Keratinocyte (primary cell): Measurements from ENCODE around the gene WASF1. TPM values are rescaled to one million over a fixed set of nuclear protein-coding genes. Genes with fewer than 3 reads are reported as not detected.

Experiments used
- DNase-seq: peaks from one replicate; pipeline ENCODE4 v3.0.0-alpha.2; 2011; ENCODE audit warnings: low read depth, missing footprints, low spot score
- FAIRE-seq: peaks from 2 replicates; lab custom pipeline; 2011; peaks lifted over from hg19 to GRCh38; lab: Jason Lieb, UNC
- H2AFZ ChIP-seq: 2 replicates; pipeline ENCODE4 v1.6.0; 2012; ENCODE audit warnings: low read length, control low read depth, inconsistent platforms; ENCODE audit not compliant: control insufficient read depth
- H3K27ac ChIP-seq: 2 replicates; pipeline ENCODE4 v1.5.1; 2011; ENCODE audit warnings: low read length; ENCODE audit not compliant: control insufficient read depth, insufficient read depth
- H3K27me3 ChIP-seq: 3 replicates; pipeline ENCODE4 v1.6.0; 2011; ENCODE audit warnings: low read length; ENCODE audit not compliant: control insufficient read depth, insufficient read depth; ENCODE audit errors: extremely low read depth
- H3K36me3 ChIP-seq, 2 experiments: 2 replicates in 1 of 2; 3 replicates in 1 of 2; pipeline ENCODE4 v1.5.1; 2011; ENCODE audit warnings: low read length in 2 of 2, mild to moderate bottlenecking in 1 of 2; ENCODE audit not compliant: control insufficient read depth in 2 of 2, insufficient read depth in 2 of 2; ENCODE audit errors: extremely low read depth in 1 of 2
- H3K4me1 ChIP-seq: 3 replicates; pipeline ENCODE4 v1.5.1; 2011; ENCODE audit warnings: low read length; ENCODE audit not compliant: control insufficient read depth, insufficient read depth; ENCODE audit errors: extremely low read depth
- H3K4me2 ChIP-seq: 3 replicates; pipeline ENCODE4 v1.6.0; 2011; ENCODE audit warnings: low read depth, low read length; ENCODE audit not compliant: control insufficient read depth, insufficient read depth; ENCODE audit errors: extremely low read depth
- H3K4me3 ChIP-seq, 3 experiments: fragments of 200-600 bp in 1 of 3; sonication (generic) in 1 of 3; 2 replicates in 2 of 3; 3 replicates in 1 of 3; pipeline ENCODE4 v1.5.1; 2011 to 2016; ENCODE audit warnings: low read length in 3 of 3, mild to moderate bottlenecking in 3 of 3, control low read depth in 2 of 3, inconsistent platforms in 1 of 3, low read depth in 1 of 3, mixed read lengths in 1 of 3, mixed run types in 1 of 3, moderate library complexity in 1 of 3; ENCODE audit not compliant: control insufficient read depth in 2 of 3, insufficient read depth in 2 of 3; ENCODE audit errors: extremely low read depth in 1 of 3
- H3K79me2 ChIP-seq: 2 replicates; pipeline ENCODE4 v1.6.0; 2012; ENCODE audit warnings: low read length; ENCODE audit not compliant: control insufficient read depth, insufficient read depth
- H3K9ac ChIP-seq: 3 replicates; pipeline ENCODE4 v1.6.0; 2011; ENCODE audit warnings: low read length; ENCODE audit not compliant: control insufficient read depth, insufficient read depth; ENCODE audit errors: extremely low read depth
- H3K9me1 ChIP-seq: 3 replicates; pipeline ENCODE4 v1.6.0; 2011; ENCODE audit warnings: low read length; ENCODE audit not compliant: control insufficient read depth, insufficient read depth; ENCODE audit errors: extremely low read depth
- H3K9me3 ChIP-seq: 2 replicates; pipeline ENCODE4 v1.5.1; 2012; ENCODE audit warnings: low read depth, low read length; ENCODE audit not compliant: control insufficient read depth
- H4K20me1 ChIP-seq: 3 replicates; pipeline ENCODE4 v1.6.0; 2011; ENCODE audit warnings: low read length; ENCODE audit not compliant: control insufficient read depth, insufficient read depth; ENCODE audit errors: extremely low read depth
- EZH2 ChIP-seq: IDR thresholded peaks from one replicate; pipeline ENCODE4 v1.6.1; 2012; ENCODE audit warnings: inconsistent platforms, mild to moderate bottlenecking, low read length, moderate library complexity
- dilution Hi-C: fragments of 300-500 bp; cut with MboI; formaldehyde crosslinking; loops from one replicate; pipeline ENCODE4 v1.7.0; 2020; ENCODE audit warnings: low sequenced_read_pairs; ENCODE audit not compliant: extremely low pct_ligation_motif_present
- polyA plus RNA-seq, 5 experiments: library from polyadenylated mRNA; depleted of rRNA in 3 of 5; stranded (reverse) in 3 of 5; stranded (forward) in 1 of 5; unstranded in 1 of 5; fragments of >200 nt; gene quantifications; 1 replicate in 1 of 5; 2 replicates in 3 of 5; 3 replicates in 1 of 5; pipeline versions ENCODE4 v1.2.1 to v1.2.3, GENCODE V29; 2011 to 2012; ENCODE audit warnings: missing spikeins in 2 of 5, low read depth in 1 of 5, low replicate concordance in 1 of 5
- TF ChIP-seq, protein P1 (sequence below), 3 experiments: IDR thresholded peaks in 1 of 3; conservative IDR thresholded peaks in 1 of 3; optimal IDR thresholded peaks in 1 of 3; 2 replicates in 2 of 3; 3 replicates in 1 of 3; pipeline versions ENCODE3 to v1.5.1; 2011; ENCODE audit warnings: low read length in 3 of 3, mild to moderate bottlenecking in 3 of 3, moderate library complexity in 2 of 3, control low read depth in 1 of 3, inconsistent platforms in 1 of 3; ENCODE audit not compliant: insufficient read depth in 2 of 3; ENCODE audit errors: extremely low read depth in 1 of 3

Gene WASF1
- polyA plus RNA-seq, 1 donor (not counting 4 experiments of a cell fraction or from before 2014, with no cell fraction given), result 20.9 TPM

DNA sequence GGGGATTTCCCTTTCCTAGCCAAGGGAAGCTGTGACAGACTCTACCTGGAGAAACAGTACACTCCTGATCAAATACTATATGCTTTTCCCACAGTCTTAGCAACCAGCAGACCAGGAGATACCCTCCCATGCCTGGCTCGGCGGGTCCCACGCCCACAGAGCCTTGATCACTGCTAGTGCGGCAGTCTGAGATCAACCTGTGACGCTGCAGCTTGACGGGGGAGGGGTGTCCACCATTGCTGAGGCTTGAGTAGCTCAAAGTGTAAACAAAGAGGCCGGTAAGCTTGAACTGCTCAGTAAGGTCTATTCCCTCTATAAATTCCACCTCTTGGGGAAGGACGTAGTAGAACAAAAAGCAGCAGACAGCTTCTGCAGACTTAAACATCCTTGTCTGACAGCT is 63.2 kb downstream of the WASF1 start:
- no peaks in the 10 kb centered on the region for H3K4me1 ChIP-seq
- TF ChIP-seq, protein P1, sequence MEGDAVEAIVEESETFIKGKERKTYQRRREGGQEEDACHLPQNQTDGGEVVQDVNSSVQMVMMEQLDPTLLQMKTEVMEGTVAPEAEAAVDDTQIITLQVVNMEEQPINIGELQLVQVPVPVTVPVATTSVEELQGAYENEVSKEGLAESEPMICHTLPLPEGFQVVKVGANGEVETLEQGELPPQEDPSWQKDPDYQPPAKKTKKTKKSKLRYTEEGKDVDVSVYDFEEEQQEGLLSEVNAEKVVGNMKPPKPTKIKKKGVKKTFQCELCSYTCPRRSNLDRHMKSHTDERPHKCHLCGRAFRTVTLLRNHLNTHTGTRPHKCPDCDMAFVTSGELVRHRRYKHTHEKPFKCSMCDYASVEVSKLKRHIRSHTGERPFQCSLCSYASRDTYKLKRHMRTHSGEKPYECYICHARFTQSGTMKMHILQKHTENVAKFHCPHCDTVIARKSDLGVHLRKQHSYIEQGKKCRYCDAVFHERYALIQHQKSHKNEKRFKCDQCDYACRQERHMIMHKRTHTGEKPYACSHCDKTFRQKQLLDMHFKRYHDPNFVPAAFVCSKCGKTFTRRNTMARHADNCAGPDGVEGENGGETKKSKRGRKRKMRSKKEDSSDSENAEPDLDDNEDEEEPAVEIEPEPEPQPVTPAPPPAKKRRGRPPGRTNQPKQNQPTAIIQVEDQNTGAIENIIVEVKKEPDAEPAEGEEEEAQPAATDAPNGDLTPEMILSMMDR (optimal IDR thresholded peaks at IDR 0.05 in 1 of 3, IDR thresholded peaks at IDR 0.05 in 1 of 3, conservative IDR thresholded peaks at IDR 0.05 in 1 of 3; ENCODE audit: extremely low read depth in 1 of 3, insufficient read depth in 2 of 3, low read length in 3 of 3), result no peak
- no peak for TF ChIP-seq EZH2
- H3K27ac ChIP-seq, result no peak overlapping the region
- no peaks in the 10 kb centered on the region for H3K9me1 ChIP-seq
- no peak overlapping the region for H2AFZ ChIP-seq
- FAIRE-seq, result no peak
- dilution Hi-C loops, result no loop called here
- no peaks in the 10 kb centered on the region for H3K27me3 ChIP-seq
- no peaks in the 10 kb centered on the region for H3K9me3 ChIP-seq
- no peak overlapping the region for H3K9ac ChIP-seq
- H3K79me2 ChIP-seq, result no peaks in the 10 kb centered on the region
- no peaks in the 10 kb centered on the region for H4K20me1 ChIP-seq
- no peak overlapping the region for H3K4me3 ChIP-seq
- peaks cover 0 to 2% of the 10 kb centered on the region in 2 experiments for H3K36me3 ChIP-seq
- DNase-seq, result no peak
- no peak overlapping the region for H3K4me2 ChIP-seq

DNA sequence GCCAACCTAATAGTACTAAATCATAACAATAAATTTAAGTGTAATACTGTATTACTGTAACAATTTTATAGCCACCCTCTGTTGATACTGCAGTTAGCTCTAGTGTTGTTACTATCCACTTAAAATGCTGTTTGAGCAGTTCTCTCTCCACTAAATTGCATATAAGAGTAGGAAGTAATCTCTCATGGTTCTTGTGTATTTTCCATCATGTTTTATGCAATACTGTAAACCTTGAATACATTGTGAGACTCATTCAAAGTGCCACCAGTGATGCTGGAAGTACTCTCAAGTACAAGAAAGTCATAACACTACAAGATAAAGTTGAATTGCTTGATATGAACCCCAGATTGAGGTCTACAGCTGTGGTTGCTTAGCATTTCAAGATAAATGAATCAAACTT is 65.5 kb downstream of the WASF1 start:
- Histone ChIP-seq H2AFZ (no peak overlapping the region), H3K9ac (no peak overlapping the region), H3K36me3 (peaks cover 0 to 2% of the 10 kb centered on the region in 2 experiments), H4K20me1 (no peaks in the 10 kb centered on the region), H3K4me3 (no peak overlapping the region), H3K79me2 (no peaks in the 10 kb centered on the region), H3K9me3 (no peaks in the 10 kb centered on the region), H3K4me2 (no peak overlapping the region), H3K9me1 (no peaks in the 10 kb centered on the region), H3K27ac (no peak overlapping the region), H3K4me1 (no peaks in the 10 kb centered on the region), H3K27me3 (no peaks in the 10 kb centered on the region)
- TF ChIP-seq, protein P1 (optimal IDR thresholded peaks at IDR 0.05 in 1 of 3, IDR thresholded peaks at IDR 0.05 in 1 of 3, conservative IDR thresholded peaks at IDR 0.05 in 1 of 3; ENCODE audit: extremely low read depth in 1 of 3, insufficient read depth in 2 of 3, low read length in 3 of 3), result no peak
- no peak for TF ChIP-seq EZH2
- no peak for FAIRE-seq
- dilution Hi-C loops, result no loop called here
- DNase-seq, result no peak
